GM18511 (cell line): Measurements from ENCODE around the gene UST.

Source experiments
- ATAC-seq: cut with Tn5 transposase; IDR thresholded peaks from one replicate; pipeline ENCODE4 v1.9.1; 2021; ENCODE audit warnings: mild to moderate bottlenecking, moderate library complexity; ENCODE audit not compliant: unreplicated experiment

Gene UST

DNA sequence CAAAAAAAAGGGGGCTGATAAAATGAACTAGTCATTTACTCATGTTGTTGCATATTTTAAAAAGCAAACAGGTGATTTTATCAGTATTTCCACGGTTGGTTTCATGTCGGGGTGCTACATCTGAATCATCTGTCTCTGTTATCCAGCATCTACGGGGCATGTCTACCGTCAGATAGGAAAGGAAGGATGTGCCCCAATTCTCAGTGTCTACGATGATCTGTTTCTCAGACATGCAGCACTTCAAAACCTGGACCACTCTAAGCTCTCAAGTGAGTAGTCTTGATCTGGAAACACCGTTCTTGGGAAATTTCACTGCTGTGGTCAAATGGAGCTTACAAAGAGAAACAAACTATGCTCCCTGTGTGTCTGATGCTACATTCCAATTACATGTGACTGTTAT is 330.4 kb downstream of the UST start:
- no peak for ATAC-seq

DNA sequence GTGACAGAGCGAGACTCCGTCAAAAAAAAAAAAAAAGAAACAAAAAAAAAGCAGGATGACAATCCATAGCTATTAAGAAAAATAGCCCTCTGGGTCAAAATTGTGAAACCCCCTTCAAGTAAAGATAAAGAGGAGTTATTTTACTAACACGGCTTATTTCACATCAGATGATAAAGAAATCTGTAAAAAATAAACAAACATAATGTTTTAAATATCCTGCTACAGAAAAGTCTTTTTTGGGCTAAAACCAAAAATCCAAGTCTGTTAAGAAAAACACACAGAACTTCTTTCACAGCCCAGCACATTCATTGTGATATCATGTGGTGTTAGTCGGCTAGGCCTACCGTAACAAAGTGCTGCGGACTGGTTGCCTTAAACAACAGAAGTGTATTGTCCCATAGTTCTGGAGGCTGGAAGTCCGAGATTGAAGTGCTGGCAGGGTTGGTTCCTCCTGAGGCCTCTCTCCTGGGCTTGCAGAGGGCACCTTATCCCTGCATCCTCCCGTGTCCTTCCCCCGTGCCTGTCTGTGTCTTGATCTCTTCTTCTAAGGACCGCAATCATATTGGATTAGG is 331.5 kb downstream of the UST start:
- ATAC-seq, result no peak

GRCh38 chr6:149079456-149079855 is 332.6 kb downstream of the UST start:
- ATAC-seq, result no peak

DNA sequence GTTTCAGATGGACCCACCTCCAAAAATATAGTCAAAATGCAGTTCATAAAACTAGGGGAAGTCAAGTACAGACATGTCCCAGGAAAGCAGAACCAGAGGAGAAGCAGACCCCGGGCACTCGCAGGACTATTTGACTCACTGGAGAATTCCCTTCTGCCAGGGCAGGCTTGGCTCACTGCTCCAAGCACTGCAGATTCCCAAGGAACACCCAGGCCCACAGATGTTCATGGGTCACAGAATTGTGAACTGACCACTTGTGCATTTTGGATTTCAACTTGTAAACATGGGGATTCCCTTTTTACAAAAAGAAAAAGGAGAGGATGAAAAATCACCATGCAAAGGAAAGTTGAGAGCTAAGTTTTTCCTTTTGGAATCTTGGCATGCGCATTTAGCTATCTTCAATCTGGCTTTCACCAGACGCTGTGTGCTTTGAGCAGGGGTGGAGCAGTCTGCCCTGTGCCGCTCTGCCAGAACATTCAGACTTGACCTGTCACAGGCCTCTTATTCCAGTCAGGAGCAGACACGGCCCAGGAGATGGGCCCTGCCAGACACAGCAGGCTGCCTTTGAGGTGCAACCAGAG is 333.2 kb downstream of the UST start:
- no peak for ATAC-seq

- ATAC-seq, result no peak
Measured at GRCh38 chr6:149080511-149080910, 333.7 kb downstream of the UST start.

DNA sequence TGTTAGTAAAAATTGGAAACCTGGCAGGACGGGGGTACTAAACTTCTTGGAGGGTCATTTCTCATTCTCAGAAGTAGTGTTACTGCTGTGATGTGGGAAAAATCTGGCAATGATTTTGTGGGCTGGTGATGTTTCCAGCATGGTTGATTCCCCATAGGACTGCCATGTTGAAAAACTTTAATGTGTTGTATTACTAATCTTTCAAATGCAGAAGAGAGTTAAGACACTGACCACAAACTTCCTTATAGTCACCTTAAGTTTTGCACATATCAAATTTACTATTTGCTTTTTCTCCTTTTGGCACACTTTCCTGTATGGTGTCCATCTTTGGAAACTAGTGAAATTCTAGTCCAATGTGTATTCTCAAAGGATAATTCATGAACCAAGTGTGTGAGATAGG is 334.5 kb downstream of the UST start:
- ATAC-seq, result no peak

- peak; percentile 73 for ATAC-seq
Measured at GRCh38 chr6:149082320-149082719, 335.5 kb downstream of the UST start.

DNA sequence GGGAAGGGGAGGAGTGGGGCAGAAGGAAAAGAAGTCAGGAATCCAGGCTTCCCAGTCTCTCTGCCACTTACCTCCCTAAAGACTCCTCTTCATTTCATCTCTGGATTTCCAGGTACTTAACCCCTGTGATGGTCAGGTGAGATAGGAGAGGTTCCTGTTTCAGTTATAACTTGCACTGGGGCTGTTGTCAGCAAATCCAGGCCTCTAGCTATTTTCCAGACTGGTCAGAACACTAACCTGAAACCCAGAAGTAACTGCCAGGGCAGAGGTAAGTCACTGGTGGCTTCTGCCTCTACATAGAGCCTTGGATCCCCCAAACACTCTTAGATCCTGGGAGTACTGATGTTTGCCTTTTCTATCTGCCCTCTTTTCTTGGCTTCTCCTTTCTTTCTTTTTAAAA is 337.2 kb downstream of the UST start:
- no peak for ATAC-seq

GRCh38 chr6:149084808-149085556 is 338.2 kb downstream of the UST start:
- no peak for ATAC-seq

GRCh38 chr6:149085557-149085938 is 338.7 kb downstream of the UST start:
- ATAC-seq, result no peak

- ATAC-seq, result no peak
Measured at GRCh38 chr6:149086363-149086762, 339.5 kb downstream of the UST start.

- no peak for ATAC-seq
Measured at GRCh38 chr6:149087898-149088297, 341.1 kb downstream of the UST start.

DNA sequence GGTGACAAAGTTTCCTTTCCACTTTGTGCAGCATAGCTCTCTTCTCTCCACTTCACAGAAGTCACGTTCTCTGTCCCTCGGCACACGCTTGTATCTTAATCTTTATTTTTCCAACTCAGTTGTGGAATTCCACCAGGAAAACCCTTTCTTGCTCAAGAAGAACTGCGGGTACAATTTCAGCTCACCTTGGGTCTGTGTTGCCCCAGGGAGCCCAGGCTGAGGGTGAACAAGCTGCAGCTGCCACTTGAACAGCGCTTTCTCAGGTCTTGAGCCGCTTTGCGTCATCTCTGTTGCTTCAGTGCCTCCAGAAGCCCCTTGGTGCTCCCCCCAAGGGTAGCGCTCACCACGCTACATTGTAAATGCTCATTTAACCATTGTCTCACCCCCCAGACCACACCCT is 341.5 kb downstream of the UST start:
- no peak for ATAC-seq

DNA sequence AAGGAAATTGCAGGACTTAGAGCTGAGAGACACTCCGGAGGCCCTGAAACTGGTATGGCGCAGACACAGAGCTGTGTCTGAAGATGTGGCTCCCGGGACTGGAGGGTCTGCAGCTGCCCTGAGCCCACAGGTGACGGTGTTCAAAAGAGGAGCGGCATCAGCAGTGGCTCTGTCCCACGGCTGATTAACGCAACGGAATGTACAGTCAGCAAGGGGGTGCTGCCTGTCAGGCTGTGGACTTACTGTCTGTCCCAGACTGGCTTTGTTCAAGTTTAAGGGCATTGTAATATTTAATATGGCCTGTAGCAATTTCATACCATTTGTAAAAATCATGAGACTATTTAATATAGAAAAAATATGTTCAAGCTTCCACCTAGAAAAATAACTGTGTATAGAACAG is 342.7 kb downstream of the UST start:
- ATAC-seq, result no peak

DNA sequence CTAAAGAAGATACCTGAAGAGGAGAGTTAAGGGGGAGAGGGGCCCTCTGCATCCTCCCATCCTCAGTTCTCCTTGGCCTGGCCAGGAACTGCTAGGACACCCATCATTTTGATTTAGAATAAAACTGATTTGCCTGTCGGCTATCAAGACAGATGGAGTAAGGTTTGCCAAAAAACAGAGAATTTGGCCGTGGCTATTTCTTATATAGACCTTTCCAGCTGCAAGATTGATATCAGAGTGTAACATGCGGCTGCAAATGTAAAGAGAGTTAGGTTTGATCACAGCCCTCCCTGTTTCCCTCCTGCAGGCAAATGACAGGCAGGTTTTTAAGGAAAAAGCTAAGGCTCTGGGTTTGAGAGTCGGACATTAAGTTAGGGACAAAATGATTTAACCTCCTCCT is 344.1 kb downstream of the UST start:
- no peak for ATAC-seq

GRCh38 chr6:149093643-149094042 is 346.8 kb downstream of the UST start:
- ATAC-seq, result no peak

GRCh38 chr6:149094156-149094555 is 347.3 kb downstream of the UST start:
- no peak for ATAC-seq

DNA sequence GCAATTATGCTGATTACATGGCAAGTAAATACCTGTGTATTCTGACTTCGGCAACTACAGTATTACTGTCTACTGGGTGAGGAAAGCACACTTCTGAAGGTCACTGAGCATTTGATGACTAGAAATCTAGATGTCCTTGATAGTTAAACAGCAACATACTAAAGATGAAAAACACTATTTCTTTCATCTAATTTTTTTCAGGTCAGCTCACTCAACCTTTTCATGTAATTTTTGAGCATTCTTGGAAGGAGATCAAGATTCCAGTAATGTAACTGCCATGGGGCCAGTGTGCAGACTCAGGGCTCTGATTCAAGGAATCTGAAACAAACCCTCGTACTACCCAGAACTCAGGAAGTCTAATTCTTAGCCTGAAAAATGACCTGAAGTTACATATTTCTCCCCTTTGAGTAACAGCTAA is 348.1 kb downstream of the UST start:
- no peak for ATAC-seq

DNA sequence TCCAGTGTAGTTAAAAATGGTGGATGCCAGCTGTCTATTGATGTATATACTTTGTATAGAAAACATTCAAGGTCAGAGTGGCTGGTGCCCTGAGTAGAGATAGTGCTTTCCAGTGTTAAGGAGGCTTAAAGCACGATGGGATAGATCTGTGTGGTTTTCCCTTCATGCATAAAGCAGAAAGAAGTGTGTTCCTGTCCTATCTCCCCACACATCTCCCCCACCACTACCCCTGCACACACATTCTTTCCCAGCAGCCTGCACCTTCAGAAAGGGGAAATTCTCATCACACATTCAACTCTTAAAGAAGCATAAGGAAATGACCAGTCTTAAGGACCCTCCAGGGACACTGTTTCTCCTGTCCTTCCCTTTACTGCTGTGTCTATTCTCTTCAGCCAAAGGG is 349.0 kb downstream of the UST start:
- no peak for ATAC-seq

DNA sequence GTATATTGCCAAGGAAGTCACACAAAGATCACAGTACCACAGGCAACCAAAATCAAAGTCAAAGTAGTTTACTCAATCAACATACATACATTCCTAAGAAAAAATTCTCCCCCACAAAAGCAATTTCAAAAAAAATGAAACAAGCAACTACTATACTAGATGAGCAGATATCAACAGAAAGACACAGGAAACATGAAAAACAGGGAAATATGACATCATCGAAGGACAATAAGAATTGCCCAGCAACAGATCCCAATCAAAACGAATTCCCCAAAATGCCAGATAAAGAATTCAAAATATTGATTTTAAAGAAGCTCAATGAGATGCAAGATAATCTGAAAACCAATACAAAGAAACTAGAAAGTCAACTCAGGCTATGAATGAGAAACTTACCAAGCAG is 351.0 kb downstream of the UST start:
- no peak for ATAC-seq

DNA sequence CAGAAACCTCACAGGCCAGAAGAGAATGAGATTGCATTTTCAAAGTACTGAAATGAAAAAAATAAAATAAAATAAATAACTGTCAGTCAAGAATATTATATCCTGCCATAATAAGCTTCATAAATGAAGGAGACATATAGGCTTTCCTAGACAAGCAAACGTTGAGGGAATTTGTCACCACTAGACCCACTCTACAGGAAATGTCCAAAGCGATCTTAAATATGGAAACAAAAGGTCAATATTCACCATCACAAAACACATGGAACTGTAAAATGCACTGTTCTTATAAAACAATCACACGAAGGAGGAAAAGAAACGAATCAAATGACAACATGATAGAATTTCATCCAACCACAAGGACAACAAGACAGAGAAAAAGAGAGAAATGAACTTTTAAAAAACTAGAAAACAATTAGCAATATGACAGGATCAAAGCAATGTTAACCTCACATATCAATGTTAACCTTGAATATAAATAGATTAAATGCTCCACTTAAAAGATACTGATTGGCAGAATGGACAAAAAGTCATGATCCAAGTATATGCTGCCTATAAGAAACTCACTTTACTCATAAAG is 352.0 kb downstream of the UST start:
- ATAC-seq, result no peak

GRCh38 chr6:149102324-149102723 is 355.5 kb downstream of the UST start:
- no peak for ATAC-seq
